Urinary bladder (tissue), 4 donors: Measurements from ENCODE around the gene PRPF19. TPM values are rescaled to one million over a fixed set of nuclear protein-coding genes. Genes with fewer than 3 reads are reported as not detected.

Experiments
- DNase-seq: peaks from one replicate; pipeline ENCODE4 v3.0.0-alpha.2; 2015; ENCODE audit errors: extremely low spot score
- H3K27ac ChIP-seq: one replicate; pipeline ENCODE4 v1.5.1; 2013; ENCODE audit warnings: low read depth, mild to moderate bottlenecking, moderate library complexity
- H3K36me3 ChIP-seq: one replicate; pipeline ENCODE4 v1.6.1; 2013; ENCODE audit warnings: mild to moderate bottlenecking, moderate library complexity; ENCODE audit not compliant: insufficient read depth
- H3K4me1 ChIP-seq: one replicate; pipeline ENCODE4 v1.6.1; 2013; ENCODE audit warnings: mild to moderate bottlenecking, moderate library complexity; ENCODE audit not compliant: insufficient read depth
- H3K4me3 ChIP-seq: one replicate; pipeline ENCODE4 v1.5.1; 2013; ENCODE audit warnings: low read depth, low read length
- WGBS: extraction: QIAGEN DNeasy Blood & Tissue Kit; methylation state at CpG from one replicate; pipeline ENCODE4 v1.1.7; 2013; 5-methylcytosine and 5-hydroxymethylcytosine counted together
- polyA plus RNA-seq: library from polyadenylated mRNA; stranded (reverse); fragments of 200-250 nt; gene quantifications from one replicate; pipeline ENCODE4 v1.2.3, GENCODE V29; 2013
- total RNA-seq: library from RNA; depleted of rRNA; stranded (reverse); fragments of >200 nt; gene quantifications from one replicate; pipeline ENCODE4 v1.2.3, GENCODE V29; 2014
- donor health status: healthy with polysubstance abuse.
- donor health status: healthy.

The PRPF19 gene
- total and polyA plus RNA-seq, 2 donors: 31.2 to 83.0 TPM

- WGBS: 63% methylated on average over 13 of the region's 13 CpGs
- H3K4me1 ChIP-seq: no peaks in the 10 kb centered on the region
- H3K4me3 ChIP-seq: no peak within 1 kb of the TSS
- DNase-seq: no peak
- H3K36me3 ChIP-seq: no peaks in the 10 kb centered on the region
- no peak within 1 kb of the TSS for H3K27ac ChIP-seq
Measured at GRCh38 chr11:60866911-60867870, 39.2 kb downstream of the PRPF19 start, which contains the start of gene ZP1. Gene ZP1 (plus strand): TSS chr11:60867542. CDS start chr11:60867562, 20 bp downstream.

DNA sequence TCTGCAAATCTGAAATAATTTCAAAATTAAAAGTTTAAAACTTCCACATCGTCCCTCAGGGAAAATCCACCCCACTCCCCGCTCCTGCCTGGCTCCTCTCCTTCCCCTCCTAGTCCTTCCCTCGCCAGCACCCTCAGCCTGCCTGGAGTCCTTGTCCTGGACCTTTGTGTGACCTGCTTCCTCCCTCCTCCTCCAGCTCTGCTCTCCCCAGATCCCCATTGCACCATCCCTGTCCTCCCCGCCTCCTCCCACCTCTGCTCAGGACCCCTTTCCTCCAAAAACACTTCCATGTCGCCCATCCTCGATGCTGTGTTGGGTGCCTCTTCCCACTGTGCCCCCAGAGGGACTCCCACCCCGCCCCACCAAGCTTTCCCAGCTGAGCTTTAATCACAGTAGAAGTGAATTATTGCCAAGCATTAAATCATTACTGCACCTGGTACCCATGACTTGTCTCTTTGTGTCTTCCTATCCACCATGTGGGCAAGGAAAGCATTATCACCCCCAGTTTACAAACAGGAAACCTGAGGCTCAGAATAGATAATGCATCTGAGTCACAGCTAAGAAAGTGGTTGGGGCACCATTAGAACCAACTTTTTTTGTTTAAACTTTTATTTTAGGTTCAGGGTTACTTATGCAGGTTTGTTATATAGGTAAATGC is 41.4 kb downstream of the PRPF19 start:
- WGBS: 72% methylated on average over 7 of the region's 7 CpGs
- no peaks in the 10 kb centered on the region for H3K4me1 ChIP-seq
- no peak for DNase-seq

DNA sequence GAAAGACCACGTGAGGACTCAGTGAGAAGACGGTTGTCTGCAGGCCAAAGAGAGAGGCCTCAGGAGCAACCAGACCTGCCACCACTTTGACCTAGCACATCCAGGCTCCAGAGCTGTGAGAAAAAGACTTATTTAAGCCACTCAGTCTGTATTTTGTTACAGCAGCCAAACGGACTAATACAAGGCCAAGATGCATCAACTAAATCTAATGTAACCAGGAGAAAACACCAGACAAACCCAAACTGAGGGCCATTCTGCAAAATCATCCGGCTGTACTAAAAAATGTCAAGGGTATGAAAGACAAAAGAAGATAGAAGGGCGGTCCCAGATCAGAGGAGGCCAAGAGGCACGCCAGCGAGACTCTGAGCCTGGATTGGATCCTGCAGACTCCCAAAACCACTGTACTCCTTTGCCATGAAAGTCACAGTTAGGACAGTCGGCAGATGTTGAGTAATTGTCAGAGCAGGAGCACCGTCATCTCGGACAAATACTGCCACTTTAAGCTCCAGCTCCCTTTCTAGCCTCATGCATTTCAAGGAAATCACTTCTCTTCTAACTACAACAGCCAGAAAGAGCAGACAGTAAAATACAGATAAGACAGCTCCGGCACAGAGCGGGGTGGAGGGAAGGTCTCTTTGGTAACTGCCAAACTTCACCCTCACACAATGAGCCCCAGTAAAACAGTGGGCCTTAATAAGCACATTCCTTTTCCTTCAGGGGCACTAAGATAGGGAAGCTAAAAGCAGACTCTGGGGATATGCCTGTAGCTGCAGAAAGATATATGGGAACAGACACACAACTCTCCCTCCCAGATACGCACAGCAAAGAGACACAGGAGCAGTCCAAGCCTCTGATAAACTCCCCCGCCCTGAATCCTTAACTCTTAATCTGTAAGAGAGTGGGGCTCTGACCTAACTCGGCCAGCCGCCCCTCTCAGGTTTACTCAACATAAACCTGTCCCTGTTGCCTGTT is 42.5 kb downstream of the PRPF19 start:
- 52% methylated on average over 16 of the region's 16 CpGs for WGBS
- no peak for DNase-seq
- Histone ChIP-seq H3K4me1 (no peaks in the 10 kb centered on the region), H3K4me3 (no peak overlapping the region), H3K27ac (no peak overlapping the region), H3K36me3 (no peaks in the 10 kb centered on the region)

More for the DNA sequence above, 41.4 kb downstream of the PRPF19 start:
- H3K4me3 ChIP-seq: no peak overlapping the region
- H3K27ac ChIP-seq: no peak overlapping the region
- no peaks in the 10 kb centered on the region for H3K36me3 ChIP-seq

GRCh38 chr11:60862171-60862570 is 44.2 kb downstream of the PRPF19 start:
- Histone ChIP-seq H3K27ac (no peak overlapping the region), H3K4me1 (no peaks in the 10 kb centered on the region), H3K4me3 (no peak overlapping the region), H3K36me3 (no peaks in the 10 kb centered on the region)
- no peak for DNase-seq
- WGBS: 93% methylated on average over 9 of the region's 9 CpGs

GRCh38 chr11:60860943-60861342 is 45.4 kb downstream of the PRPF19 start:
- no peak for DNase-seq
- 52% methylated on average over 7 of the region's 7 CpGs for WGBS

DNA sequence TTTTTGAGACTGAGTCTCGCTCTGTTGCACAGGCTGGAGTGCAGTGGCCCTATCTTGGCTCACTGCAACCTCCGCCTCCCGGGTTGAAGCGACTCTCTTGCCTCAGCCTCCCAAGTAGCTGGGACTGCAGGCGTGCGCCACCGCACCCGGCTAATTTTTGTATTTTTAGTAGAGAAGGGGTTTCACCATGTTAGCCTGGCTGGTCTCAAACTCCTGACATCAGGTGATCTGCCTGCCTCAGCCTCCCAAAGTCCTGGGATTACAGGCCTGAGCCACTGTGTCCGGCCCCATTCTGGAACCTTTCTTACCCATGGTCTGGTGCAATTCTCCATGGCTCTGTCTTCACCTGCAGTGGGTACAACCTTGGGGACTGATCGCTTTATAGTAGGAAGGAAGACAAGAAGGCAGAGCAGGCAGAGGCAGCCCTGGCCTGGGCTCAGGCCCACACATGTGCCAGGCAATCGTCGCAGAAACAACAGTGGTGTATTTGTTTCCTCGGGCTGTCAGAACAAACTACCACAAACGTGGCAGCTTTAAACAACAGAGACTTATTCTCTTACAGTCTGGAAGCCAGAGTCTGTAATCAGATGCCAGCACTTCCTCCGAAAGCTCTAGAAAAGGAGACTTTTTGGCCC is 46.7 kb downstream of the PRPF19 start:
- Histone ChIP-seq H3K4me3 (no peak overlapping the region), H3K4me1 (no peaks in the 10 kb centered on the region), H3K36me3 (no peaks in the 10 kb centered on the region), H3K27ac (no peak overlapping the region)
- DNase-seq: no peak
- whole genome bisulfite sequencing: 88% methylated on average over 15 of the region's 15 CpGs

More at GRCh38 chr11:60860943-60861342, 45.4 kb downstream of the PRPF19 start:
- Histone ChIP-seq H3K4me1 (no peaks in the 10 kb centered on the region), H3K27ac (no peak overlapping the region), H3K36me3 (no peaks in the 10 kb centered on the region), H3K4me3 (no peak overlapping the region)

DNA sequence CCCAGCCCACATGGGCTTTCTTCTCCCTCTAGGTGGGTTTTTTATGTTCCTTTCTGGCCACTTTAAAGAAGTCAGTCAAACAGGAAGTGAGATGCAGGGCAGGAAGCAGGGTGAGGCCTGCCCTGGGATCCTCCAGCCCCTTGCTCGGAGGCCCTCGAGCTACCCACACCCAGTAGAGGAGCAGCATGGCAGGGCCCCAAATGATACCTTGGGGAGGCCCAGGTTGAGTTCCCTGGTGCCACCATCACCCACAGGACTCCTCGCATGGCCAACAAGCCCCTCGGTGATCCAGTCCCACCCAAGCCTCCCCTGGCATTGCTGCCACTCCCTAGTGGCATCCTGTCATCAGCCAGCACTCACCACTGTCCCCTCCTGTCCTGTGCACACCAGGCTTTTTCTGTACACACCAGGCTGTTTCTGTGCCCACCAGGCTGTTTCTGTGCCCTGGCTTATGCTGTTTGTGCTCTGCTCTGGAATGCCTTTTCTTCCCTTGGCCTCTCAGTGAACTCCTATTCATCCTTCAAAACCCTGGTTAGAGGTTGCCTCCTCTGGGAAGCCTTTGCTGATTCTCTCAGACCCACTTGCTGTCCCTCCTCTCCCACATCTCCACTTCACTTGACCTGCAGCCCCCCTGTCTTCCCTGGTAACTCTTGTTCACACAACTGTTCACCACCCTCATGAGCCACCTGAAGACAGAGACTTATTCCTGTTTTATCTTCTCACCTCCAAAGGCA is 47.5 kb downstream of the PRPF19 start:
- WGBS: 72% methylated on average over 4 of the region's 4 CpGs

DNA sequence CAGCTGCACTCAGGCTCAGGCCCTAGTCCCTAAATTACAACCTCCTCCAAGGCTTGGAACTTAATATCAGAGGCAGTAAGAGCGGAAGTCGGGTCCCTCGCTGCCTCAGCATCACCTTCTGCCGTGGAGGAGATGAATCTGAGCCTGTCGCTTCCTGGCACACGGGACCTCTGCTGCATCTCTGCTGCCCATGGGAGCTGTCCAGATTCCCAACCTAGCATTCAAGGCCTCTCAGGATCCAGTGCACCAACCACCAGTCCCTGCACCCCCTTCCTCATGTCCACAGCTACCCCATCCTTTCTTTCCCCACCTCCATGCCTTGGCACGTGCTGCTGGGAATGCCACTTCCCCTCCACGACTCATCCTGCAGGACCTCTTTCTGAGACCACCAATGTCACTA is 48.1 kb downstream of the PRPF19 start:
- 81% methylated on average over 8 of the region's 8 CpGs for WGBS
- Histone ChIP-seq H3K4me1 (no peaks in the 10 kb centered on the region), H3K36me3 (no peaks in the 10 kb centered on the region), H3K4me3 (no peak overlapping the region), H3K27ac (no peak overlapping the region)
- no peak for DNase-seq

More for the DNA sequence above, 47.5 kb downstream of the PRPF19 start:
- Histone ChIP-seq H3K27ac (no peak overlapping the region), H3K4me1 (no peaks in the 10 kb centered on the region), H3K4me3 (no peak overlapping the region), H3K36me3 (no peaks in the 10 kb centered on the region)
- no peak for DNase-seq

DNA sequence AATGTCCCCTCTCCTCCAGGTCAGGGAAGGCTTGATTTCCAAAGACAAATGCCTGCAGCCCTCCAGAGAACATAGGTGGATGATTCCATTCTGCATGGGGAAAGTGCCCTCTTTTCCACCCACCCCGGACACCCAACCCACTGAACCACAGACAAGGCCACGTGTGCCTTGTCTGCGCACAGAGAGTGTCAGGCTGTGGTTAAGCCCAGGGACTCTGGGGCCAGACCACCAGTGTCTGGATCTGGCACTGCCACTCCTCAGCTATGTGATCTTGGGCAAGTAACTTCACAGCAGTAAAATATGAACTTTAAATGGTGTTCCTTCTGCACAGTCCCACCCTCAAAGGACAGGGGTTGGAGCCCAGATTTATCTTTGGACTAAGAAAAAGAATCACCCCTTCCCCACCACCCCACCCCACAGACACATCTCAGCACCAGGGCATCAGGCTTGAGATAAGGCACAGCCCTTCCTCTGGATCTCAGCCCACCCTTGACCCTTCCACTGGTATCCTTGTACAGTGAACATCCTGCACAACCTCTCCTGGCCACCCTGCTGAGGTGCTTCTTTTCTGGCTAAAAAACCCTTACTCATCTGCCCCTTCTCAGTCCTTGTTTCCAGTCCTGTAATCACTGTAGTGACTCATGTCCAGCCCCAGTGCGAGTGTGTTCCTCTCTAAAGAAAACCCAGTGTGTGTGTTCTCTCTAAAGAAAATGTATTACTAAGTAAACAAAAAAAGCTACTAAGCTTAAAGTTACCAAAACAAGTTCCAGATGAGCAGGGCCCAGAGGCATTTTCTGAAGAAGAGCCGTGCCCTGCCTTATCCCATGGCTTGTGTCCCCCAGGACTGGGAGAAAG is 48.8 kb downstream of the PRPF19 start:
- DNase-seq: no peak
- no peaks in the 10 kb centered on the region for H3K4me1 ChIP-seq
- H3K27ac ChIP-seq: no peak overlapping the region
- no peaks in the 10 kb centered on the region for H3K36me3 ChIP-seq
- WGBS: 82% methylated on average over 5 of the region's 5 CpGs
- no peak overlapping the region for H3K4me3 ChIP-seq

DNA sequence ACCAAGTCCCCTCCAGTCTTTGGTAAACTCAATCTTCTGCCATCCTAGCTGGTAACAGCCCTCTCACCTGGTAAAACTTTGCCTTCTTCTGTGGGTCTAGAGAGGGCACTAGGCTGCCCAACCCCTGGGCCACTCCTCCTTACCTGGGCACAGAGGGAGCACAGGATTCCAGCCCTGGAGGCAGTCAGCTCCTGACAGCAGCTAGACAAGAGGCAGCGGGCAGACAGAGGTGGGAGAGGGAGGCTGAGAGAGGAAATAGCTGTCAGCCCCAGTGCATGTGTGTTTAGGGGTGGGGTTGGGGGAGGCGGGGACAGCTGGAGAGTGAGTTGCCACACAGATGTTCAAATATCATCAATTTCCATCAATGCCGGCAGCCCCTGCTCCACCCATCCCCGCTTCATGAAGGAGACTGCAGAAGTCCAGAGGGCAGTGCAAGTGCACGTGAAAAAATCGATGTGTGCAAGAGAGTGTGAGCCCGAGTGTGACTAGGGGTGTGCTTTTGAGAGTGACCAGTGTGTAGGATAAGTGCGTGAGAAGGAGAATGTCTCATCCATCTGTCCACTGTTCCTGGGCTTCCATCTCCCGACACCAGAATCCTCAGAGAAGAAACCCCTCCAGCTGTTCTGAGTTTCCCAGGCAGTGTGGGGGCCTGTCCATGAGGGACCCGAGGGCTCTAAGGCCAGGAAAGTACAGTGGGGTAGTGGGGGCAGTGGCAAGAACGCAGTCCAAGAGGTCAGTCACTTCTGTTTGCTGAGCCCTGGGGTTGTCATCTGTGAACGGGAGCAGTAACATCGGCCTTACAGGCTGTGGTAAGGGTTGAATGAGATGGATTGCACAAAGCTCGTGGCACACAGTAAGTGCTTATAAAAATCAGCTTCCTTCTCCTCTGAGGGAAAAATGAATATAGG is 50.4 kb downstream of the PRPF19 start, which contains the start of gene PTGDR2:
Gene PTGDR2 (minus strand): TSS at position 225 of the 908 bp plus-strand sequence. CDS start 2,228 bp downstream, outside the sequence.
- Histone ChIP-seq H3K4me3 (no peak within 1 kb of the TSS), H3K27ac (no peak within 1 kb of the TSS), H3K36me3 (peaks cover under 1% of the 10 kb centered on the region), H3K4me1 (no peaks in the 10 kb centered on the region)
- no peak for DNase-seq
- WGBS: 53% methylated on average over 14 of the region's 14 CpGs
